NCI-H2171 (cell line): Measurements from ENCODE around the gene SPP1.
A peak's percentile ranks its signal among the peaks of the same experiment; 100 is the strongest.
"Not testable (repeated sequence)": the region's sequence is repeated elsewhere in the genome, so short reads cannot be mapped to it uniquely, and the experiment has no call there.

ENCODE experiments used
- DNase-seq: peaks from one replicate; lab custom pipeline; 2025; lab: John Stamatoyannopoulos, UW

Gene SPP1

DNA sequence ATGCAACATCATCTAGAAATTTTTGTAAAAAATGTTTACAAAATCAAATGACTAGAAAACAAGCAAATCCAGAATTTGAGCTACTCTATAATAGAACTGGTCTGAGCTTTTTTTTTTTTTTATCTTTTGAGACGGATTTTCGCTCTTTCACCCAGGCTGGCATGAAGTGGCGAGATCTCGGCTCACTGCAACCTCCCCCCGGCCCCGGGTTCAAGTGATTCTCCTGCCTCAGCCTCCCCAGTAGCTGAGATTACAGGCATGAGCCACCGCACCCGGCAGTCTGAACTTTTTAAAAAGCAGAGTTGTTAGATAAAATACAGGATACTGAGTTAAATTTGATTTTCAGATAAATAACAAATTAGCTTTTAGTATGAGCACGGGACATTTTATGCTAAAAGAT is 11.0 kb downstream of the SPP1 start:
- DNase-seq: no peak

DNA sequence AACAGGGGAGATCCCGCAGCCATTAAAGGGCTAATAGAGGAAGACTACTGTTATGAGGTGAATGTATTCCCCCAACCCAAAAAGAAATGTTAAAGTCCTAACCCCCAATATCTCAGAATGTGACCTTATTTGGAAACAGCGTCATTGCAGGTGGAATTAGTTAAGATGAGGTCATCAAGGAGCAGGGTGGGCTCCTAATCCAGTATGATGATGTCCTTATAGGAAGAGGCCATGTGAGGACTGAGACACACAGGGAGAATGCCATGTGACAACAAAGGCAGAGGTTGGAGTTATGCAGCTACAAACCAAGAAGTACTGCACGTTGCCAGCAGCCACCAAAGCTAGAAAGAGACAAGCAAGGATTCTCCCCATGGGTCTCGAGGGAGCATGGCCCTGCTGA is 14.3 kb downstream of the SPP1 start:
- no peak for DNase-seq

GRCh38 chr4:87995435-87995834 is 19.9 kb downstream of the SPP1 start:
- DNase-seq: no peak

DNA sequence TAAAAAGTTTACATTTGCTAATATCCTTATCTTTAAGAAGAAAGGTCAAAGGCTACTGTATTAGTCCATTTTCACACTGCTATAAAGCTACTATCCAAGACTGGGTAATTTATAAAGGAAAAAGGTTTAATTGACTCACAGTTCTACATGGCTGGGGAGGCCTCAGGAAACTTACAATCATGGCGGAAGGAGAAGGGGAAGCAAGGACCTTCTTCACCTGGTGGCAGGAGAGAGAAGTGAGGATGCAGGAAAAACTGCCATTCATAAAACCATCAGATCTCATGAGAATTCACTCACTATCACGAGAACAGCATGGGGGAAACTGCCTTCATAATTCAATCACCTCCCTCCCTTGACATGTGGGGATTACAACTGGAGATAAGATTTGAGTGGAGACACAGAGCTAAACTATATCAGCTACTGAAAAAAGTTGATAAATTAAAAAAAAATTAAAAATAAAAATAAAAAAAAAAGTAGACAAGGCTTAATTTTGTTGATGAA is 23.7 kb downstream of the SPP1 start:
- not testable (repeated sequence) for DNase-seq

GRCh38 chr4:88001871-88002270 is 26.4 kb downstream of the SPP1 start:
- no peak for DNase-seq

DNA sequence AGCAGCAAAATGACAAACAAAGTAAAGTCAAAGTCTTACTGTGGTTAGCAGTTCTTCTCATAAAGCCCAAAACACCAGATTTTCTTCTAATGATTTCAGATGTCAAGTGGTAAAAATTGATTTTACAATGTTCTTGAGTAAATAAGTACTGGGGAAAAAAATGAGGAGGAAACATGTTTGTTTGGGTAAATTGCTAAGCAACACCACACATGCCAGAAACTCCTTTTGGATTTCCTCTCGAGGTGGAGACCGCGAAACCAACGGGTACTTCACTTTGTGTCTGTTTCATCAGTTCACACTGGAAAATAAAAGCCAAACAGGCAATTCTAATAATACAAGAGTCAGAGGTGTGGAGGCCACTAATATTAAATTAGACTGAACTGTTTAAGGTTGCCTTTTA is 27.3 kb downstream of the SPP1 start:
- DNase-seq: no peak

DNA sequence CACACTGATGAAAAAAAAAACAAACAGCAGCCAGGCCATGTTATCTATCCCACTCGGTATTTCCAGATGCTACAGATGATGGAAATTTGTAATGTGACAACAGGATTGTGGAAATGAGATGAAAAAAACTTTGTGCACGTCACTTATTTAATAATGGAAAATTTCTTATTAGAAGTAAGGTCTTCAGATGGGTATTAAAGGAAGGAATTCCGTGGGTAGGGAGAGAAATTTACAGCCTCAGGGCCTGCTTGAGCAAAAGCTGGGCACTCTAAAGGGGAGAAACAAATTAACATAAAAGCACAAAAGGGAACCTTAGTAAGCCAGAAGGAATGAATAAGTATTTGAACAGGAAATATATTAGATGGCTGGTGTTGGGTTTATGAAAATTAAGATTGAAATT is 27.7 kb downstream of the SPP1 start:
- no peak for DNase-seq

GRCh38 chr4:88005076-88005475 is 29.6 kb downstream of the SPP1 start:
- DNase-seq: no peak

DNA sequence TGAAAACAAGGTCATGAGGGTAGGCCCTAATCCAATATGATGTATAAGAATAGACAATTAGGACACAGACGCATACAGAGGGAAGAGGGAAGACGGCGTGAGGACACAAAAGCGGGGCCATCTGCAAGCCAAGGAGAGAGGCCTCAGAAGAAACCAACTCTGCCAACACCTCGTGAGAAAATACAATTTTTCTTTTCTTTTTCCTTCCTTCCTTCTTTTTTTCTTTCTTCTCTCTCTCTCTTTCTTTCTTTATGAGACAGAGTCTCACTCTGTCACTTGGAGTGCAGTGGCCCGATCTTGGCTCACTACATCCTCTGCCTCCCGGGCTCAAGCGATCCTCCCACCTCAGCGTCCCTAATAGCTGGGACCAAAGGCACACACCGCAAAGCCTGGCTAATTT is 30.4 kb downstream of the SPP1 start:
- no peak for DNase-seq

DNA sequence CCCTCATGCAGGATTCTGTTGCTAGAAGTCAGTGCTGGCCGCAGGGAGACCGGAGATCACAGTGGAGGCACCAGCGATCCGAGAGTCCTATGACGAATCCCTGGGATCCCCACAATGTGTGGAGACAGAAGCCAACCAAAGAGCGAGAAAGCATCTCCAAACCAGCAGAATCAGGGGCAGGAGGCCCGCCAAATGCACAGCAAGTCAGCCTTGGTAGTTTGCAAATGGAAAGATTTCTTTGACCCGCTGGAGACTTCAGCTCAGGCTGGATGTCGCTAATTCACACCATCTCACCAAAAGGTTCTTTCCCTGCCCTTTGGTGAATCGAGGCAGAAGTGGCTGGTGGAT is 31.4 kb downstream of the SPP1 start:
- no peak for DNase-seq

DNA sequence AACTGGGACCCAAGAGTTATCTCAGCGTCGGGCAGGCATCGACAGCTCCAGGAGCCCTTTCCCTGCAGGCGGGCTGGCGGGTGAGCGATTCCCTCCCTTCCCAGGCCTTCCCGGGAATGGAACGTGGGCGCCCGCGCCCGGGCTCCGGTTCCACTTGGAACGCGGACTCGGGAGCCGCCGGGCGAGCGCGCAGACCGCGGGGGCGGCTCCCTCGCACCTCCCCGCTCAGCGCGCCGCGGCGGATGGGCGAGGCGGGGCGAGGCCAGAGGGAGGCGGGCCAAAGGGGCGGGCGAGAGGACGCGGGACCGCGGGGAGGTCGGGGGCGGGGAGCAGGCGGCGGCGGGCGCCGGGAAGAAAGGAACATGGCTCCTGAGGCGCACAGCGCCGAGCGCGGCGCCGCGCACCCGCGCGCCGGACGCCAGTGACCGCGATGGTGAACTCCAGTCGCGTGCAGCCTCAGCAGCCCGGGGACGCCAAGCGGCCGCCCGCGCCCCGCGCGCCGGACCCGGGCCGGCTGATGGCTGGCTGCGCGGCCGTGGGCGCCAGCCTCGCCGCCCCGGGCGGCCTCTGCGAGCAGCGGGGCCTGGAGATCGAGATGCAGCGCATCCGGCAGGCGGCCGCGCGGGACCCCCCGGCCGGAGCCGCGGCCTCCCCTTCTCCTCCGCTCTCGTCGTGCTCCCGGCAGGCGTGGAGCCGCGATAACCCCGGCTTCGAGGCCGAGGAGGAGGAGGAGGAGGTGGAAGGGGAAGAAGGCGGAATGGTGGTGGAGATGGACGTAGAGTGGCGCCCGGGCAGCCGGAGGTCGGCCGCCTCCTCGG is 32.0 kb downstream of the SPP1 start, which contains the start of gene PKD2:
PKD2 (plus strand) TSS at position 332 of the 818 bp plus-strand sequence; CDS start at position 431, 99 bp downstream.
- peak; percentile 30 for DNase-seq

DNA sequence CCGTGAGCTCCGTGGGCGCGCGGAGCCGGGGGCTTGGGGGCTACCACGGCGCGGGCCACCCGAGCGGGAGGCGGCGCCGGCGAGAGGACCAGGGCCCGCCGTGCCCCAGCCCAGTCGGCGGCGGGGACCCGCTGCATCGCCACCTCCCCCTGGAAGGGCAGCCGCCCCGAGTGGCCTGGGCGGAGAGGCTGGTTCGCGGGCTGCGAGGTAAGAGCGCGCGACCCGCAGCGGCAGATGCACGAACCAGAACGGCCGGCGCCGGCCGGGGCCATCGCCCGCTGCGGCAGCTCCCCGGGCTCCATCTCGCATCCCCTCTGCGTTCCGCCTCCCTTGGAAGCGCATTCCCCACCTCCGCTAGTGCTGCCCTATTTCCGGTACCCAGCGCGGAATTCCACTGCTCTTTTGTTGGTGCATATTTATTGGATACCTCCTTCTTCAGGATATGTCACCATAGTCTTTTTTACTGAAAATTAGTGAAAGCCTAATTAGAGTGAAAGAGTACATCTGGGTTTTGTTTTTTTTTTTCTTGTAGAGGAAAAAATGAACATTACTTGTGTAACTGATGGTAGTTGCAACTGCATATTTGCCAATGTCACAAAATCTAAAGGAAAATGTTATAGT is 32.7 kb downstream of the SPP1 start:
- peak; percentile 7 for DNase-seq

- no peak for DNase-seq
Observed at GRCh38 chr4:88008743-88009171, 33.2 kb downstream of the SPP1 start.

- DNase-seq: no peak
Observed at GRCh38 chr4:88009871-88010270, 34.4 kb downstream of the SPP1 start.

DNA sequence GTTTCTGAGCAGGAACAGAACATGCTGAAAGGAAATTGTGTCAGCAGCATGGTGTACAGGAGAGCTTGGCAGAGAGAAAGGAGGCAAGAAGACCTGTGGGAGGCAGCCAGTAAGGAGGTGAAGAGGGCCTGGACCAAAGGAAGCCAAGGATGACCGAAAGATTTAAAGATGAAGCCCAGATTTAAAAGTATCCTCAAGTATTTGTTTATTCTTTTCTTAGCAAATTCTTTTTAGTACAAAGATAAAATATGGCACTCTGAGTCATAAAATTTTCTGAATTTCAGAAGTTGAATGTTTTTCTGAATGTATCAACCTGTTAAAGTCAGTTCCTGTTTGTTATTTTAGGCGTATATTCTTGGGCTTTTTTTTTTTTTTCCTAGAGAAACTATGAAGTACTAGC is 35.5 kb downstream of the SPP1 start:
- no peak for DNase-seq

DNA sequence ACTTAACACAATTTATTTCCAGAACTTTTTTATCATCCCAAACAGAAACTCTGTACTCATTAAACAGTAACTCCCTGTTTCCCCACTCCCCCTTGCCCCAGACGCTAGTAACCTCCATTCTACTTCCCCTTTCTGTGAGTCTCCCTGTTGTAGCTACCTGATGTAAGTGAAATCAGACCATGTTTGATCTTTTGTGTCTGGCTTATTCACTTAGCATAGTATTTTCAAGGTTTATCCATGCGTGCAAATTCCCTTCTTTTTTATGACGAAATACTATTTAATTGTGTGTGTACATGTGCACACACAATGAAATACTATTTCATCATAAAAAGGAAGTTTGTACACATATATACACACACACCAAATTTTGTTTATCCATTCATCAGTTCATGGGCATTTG is 37.1 kb downstream of the SPP1 start:
- DNase-seq: no peak

- no peak for DNase-seq
Observed at GRCh38 chr4:88014386-88014905, 38.9 kb downstream of the SPP1 start.

GRCh38 chr4:88015659-88016295 is 40.3 kb downstream of the SPP1 start:
- no peak for DNase-seq

DNA sequence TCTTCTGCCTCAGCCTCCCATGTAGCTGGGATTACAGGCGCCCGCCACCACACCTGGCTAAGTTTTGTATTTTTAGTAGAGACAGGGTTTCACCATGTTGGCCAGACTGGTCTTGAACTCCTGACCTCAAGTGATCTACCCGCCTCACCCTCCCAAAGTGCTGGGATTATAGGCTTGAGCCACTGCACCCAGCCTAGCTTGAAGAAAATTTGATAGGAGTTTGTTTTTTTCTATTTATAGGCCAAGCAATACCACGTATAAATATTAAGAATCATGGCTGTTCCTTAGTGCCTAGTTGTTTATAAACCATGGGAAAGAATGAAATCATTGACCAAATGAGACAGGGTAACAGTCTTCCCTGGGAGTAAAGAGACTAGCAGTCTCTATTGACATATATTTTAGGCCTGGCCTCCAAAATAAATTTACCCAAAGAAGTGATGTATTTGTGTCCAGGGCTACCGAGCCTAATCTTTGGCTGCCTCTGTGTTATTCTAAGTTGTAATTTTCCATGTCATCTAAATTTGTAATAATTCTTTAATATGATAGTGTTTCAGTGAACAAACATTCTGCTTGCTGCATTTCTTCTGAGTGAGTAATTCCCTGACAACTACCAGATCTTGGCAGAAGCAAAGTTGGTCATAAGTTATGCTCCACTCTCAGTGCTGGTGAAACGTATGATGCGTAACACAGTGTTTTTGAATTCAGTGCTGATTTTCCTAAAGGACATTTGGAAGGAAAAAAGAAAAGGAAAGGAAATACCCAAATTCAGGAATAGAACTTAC is 42.2 kb downstream of the SPP1 start:
- no peak for DNase-seq

DNA sequence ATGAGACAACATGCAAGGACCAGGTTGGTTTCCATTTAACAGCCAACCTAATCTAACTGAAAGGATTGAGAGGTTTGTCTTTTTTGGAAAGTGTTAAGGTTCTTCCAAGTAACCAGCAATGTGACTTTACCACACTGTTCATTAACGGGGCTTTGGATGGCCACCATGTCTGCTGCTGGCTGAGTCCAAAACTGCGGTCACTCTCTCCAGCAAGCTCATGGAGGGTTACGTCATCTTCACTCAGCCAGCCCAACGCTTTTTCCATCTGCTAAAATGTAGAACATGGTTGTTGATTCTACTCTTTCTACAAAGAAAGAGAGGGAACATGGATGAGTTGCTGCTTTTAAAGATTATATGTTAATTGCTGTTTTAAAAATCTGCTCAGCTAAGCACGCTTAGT is 43.0 kb downstream of the SPP1 start:
- no peak for DNase-seq

- no peak for DNase-seq
Observed at GRCh38 chr4:88021824-88022223, 46.3 kb downstream of the SPP1 start.

GRCh38 chr4:88022289-88022688 is 46.8 kb downstream of the SPP1 start:
- DNase-seq: no peak
